ENCODE results near the gene SIGMAR1.

Gene SIGMAR1

DNA sequence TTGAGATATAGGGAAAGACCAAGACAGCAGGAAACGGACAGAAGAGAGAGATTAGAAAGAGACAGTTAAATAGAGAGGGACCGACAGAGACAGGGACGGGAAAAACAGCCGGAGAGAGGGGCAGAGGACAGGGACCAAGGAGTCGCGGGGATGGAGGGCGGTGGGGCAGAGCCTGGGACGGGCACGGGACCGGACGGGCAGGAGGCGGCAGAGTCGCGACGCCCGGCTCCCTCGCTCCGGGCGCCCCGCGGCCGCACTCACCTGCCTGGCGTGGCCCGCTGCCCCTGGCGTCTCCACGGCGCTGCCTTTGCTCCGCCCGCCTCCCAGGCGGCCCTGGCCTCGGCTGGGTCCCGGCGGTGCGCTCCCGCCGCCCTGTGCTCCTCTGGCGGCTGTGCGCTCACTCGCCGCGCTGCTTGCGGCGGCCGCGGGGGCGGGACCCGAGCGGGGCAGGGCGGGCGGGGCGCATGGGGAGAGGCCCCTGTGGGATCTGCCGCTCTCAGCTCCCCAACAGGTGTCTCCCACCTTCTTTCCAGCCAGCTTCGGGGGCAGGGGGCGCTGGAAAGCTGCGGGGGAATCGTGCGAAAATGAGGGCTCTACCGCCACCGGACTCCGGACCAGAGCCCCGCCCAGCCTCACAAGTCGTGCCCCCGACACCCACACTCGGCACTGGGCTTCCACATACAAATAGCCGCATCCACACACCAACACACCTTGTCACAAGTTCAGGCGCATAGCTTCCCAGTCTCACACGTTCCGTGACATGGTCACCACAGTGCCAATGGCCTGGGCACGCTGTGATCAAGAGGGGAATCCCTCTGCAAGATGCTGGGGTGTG is 8.7 kb downstream of the SIGMAR1 start, which contains the start of gene ARID3C:
TSS of gene ARID3C (minus strand) at position 411 of the 835 bp plus-strand sequence. CDS start 1,052 bp downstream, outside the sequence.
- TF ChIP-seq, protein P1, sequence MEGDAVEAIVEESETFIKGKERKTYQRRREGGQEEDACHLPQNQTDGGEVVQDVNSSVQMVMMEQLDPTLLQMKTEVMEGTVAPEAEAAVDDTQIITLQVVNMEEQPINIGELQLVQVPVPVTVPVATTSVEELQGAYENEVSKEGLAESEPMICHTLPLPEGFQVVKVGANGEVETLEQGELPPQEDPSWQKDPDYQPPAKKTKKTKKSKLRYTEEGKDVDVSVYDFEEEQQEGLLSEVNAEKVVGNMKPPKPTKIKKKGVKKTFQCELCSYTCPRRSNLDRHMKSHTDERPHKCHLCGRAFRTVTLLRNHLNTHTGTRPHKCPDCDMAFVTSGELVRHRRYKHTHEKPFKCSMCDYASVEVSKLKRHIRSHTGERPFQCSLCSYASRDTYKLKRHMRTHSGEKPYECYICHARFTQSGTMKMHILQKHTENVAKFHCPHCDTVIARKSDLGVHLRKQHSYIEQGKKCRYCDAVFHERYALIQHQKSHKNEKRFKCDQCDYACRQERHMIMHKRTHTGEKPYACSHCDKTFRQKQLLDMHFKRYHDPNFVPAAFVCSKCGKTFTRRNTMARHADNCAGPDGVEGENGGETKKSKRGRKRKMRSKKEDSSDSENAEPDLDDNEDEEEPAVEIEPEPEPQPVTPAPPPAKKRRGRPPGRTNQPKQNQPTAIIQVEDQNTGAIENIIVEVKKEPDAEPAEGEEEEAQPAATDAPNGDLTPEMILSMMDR (IDR thresholded peaks at IDR 0.05; ENCODE audit: extremely low read depth, missing control alignments), result no peak
- peak; percentile 67 for DNase-seq (ENCODE audit: low spot score)

DNA sequence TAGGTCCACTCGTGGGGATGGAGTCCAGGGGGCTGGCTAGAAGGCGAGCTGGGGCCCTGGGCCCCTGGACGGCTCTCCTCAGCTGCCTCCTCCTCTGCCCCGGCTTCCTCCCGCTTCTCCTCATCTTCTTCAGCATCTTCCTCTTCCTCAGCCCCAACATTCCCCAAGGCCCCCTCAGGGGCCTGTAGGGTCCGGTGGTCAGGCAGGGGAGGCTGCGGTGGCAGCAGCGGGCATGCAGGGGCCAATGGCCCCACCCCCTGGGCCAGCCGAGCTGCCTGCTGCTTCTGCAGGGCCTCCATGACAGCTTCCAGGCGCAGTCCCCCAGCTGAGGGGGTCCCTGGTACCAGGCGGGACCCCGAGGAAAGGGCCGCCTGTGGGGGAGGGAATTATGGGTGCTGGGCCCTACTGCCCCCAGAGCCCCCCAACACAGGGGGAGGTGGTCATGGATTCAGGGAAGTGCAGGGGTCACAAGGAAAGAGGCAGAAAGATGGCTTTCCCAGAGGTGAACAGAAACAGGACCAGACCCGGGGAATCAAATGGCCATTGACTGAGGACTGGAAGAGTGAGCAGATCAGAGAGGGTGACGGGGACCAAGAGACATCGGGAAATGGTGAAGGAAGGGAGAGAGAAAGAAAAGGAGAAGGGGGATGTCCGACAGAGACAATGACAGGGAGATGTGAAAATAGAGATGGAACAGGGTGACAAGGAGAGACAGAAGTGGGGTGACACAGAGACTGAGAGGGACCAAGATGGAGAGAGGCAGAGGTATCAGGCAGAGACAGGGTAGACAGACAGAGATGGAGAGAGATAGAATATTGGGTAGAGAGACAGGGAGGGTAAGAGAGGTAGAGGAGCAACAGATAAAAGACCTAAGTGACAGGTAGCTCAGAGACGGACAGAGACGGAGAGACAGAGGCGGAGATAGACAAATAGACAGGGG is 9.6 kb downstream of the SIGMAR1 start:
- no peak for DNase-seq (ENCODE audit: low spot score)
- TF ChIP-seq, protein P1 (IDR thresholded peaks at IDR 0.05; ENCODE audit: extremely low read depth, missing control alignments), result no peak

DNA sequence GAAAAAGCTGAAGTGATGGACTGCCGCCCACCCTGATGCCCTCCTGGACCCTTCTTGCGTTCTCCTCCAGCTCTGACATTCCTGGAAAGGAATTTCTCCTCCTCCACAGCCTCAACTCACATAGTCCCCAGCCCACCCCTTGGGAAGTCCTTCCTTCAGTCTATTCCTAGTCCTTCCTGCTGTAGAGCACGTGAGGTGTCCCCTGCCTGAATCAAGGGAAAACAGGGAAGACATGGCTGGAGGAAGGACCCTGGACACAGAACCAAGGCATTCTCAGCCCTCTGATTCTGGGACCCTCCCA is 12.5 kb downstream of the SIGMAR1 start:
- TF ChIP-seq, protein P1 (IDR thresholded peaks at IDR 0.05; ENCODE audit: extremely low read depth, missing control alignments), result no peak
- no peak for DNase-seq (ENCODE audit: low spot score)

DNA sequence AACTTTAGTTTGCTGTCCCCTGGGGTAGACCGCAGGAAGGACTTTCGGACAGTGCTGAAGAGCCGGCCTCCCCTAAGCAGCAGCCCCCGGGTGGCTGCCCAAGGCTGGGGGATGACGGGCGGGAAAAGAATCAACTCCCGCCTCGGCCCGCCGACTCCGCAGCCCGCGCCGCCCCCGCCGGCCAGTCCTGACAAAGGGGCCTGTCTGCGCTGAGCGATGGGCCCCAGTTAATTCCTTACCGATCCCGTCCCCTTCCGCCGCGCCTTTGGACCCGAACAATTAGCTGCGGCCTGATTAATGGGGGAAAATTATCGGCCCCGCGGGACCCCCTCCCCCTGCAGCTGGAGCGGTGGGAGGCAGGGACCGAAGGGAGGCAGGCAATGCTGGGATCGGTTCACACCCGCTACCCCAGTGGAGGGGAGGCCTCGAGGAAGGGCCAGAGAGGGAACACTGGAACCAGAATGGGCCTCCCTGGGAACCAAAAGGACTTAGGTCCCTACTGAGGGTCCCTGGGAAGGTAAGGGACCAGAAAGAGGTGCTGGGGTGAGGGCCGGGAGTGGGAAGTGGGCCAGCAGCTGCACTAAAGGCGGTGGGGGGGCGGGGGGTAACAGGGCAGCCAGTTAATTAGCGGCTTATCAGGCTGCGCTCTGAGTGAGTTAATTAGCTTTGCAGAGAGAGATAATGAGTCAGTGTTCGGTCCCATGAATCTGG is 13.0 kb downstream of the SIGMAR1 start:
- no peak for DNase-seq (ENCODE audit: low spot score)
- TF ChIP-seq, protein P1 (IDR thresholded peaks at IDR 0.05; ENCODE audit: extremely low read depth, missing control alignments), result no peak

DNA sequence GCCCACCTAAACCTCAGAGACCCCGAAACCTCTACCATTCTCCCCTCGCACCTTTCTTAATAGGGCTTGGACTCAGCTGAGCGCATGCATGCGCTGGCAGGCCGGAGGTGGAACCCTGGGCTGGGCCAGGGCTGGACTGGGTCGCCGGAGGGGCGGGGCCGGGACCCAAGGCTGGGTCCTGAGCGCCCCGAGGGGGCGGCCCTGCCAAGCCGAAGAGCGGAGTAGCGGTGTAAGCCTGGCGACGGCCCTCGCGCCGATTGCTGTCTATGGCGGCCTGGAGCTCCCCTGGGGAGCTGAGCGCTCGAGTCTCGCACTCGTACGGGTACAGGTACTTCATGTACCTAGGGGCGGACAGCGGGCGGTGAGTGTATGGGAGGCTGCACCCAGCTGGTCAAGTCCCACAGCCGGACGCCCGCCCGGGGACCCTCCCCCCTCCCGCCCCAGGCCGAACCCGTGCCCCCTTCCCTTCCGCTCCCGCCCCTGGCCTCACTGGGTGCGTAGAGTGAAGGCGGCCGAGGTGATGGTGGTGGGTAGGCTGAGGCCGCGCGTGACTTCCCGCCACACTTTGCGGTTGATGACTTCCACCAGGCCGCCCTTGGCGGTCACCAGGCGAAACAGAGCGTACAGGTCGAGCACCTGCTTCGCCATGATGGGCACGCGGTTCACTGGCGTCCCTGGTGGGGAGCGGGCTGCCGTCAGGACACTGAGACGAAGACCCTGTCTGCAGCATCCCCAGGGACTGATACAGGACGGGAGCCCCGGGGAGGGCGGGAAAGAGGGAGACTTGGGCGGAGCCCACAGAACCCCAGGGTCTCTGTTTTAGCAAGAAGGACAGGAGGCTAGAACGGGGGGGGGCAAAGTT is 14.0 kb downstream of the SIGMAR1 start:
- TF ChIP-seq, protein P1 (IDR thresholded peaks at IDR 0.05; ENCODE audit: extremely low read depth, missing control alignments), result no peak
- no peak for DNase-seq (ENCODE audit: low spot score)

DNA sequence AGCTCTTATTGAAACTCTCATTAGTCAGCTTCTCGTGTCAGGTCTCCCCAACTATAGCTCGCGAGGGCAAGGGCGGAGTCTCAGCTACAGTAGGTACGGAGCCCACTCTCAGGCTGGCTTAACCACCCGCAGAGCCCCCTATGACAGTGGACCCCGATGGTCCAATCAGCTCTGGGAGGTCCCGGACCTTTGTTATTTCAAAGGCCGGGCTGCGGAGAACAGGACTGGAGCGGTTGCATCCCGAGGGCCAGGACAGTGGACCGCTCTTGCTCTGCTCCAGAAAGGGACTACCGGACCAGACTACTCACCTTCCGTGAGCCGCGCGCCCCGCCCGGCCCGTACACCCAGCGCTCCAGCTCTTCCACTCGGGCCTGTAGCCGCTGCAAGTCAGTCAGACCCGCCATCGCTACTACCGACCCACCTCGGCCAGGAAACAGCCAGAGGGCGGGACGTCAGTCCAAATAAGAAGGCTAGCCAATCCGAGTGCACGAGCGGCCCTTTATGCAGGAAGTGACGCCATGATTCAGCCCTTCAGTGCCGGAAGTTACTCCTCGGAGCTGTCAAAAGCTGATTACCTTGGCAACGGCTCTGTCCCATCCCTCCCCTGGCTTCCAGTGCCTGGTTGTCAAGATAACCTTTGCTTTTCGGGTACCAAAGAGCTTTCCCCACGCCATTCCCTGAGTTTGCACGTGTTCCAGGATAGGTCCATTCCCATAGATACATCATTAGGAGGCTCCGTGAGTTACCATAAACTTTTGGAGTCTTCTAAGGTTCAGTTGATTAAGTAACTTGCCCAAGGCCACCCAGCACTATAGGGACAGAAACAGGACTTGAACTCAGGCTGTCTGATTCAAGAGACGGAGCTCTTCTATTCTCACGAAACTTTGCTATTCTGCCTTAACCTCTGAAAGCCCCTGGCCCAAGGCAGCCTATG is 17.3 kb downstream of the SIGMAR1 start, which contains the start of gene DCTN3:
TSS of gene DCTN3 (minus strand) at position 435 of the 934 bp plus-strand sequence. CDS start at position 404, 31 bp downstream.
- TF ChIP-seq, protein P1 (IDR thresholded peaks at IDR 0.05; ENCODE audit: extremely low read depth, missing control alignments), result no peak

More for the DNA sequence above, 17.3 kb downstream of the SIGMAR1 start, which contains the start of gene DCTN3:
- DNase-seq (ENCODE audit: low spot score), result peak; percentile 97

All from GM20000 (cell line).